Measurements from ENCODE around the gene GDAP2. TPM values are rescaled to one million over a fixed set of nuclear protein-coding genes. Genes with fewer than 3 reads are reported as not detected.

Gene GDAP2
- total RNA-seq, 1 experiment from 2014 or later, result 25.3 TPM

Other genes starting within 250 kb of the GDAP2 start
- 40.7 and 53.2 TPM in 2 replicates for gene WDR3, start 118 bp upstream of the GDAP2 start, total RNA-seq (2014; rRNA removed; shearing (Covaris generic))

Measured in A172 (cell line).